CD14-positive monocyte (primary cell): ENCODE measurements around the gene KLHL10. TPM values are rescaled to one million over a fixed set of nuclear protein-coding genes. Genes with fewer than 3 reads are reported as not detected.

ENCODE experiments used
- DNase-seq, 3 donors: peaks; one replicate each; pipeline ENCODE4 v3.0.0-alpha.2; 2011 to 2022
- H2AFZ ChIP-seq: 2 replicates; pipeline ENCODE4 v1.6.0; 2012; ENCODE audit warnings: mild to moderate bottlenecking, low read depth, low read length, inconsistent platforms; ENCODE audit not compliant: insufficient read depth, poor library complexity, severe bottlenecking
- H3K27ac ChIP-seq, 2 donors: 1 replicate in 1 of 2; 2 replicates in 1 of 2; pipeline ENCODE4 v1.5.1; 2012 to 2013; ENCODE audit warnings: low read length in 2 of 2, control low read depth in 1 of 2, inconsistent platforms in 1 of 2, low read depth in 1 of 2, mild to moderate bottlenecking in 1 of 2
- H3K27me3 ChIP-seq, 2 donors: one replicate each; pipeline versions ENCODE4 v1.6.0 to v1.6.1; 2011 to 2013; ENCODE audit warnings: low read length in 2 of 2; ENCODE audit not compliant: control insufficient read depth in 2 of 2, insufficient read depth in 2 of 2
- H3K36me3 ChIP-seq, 2 donors: replicated peaks in 1 of 2; 1 replicate in 1 of 2; 2 replicates in 1 of 2; pipeline versions ENCODE4 v1.5.1 to v1.6.1; 2012 to 2013; ENCODE audit warnings: low read length in 2 of 2, control low read depth in 1 of 2, inconsistent platforms in 1 of 2, mild to moderate bottlenecking in 1 of 2; ENCODE audit not compliant: insufficient read depth in 2 of 2, control insufficient read depth in 1 of 2
- H3K4me1 ChIP-seq, 2 donors: 1 replicate in 1 of 2; 2 replicates in 1 of 2; pipeline versions ENCODE4 v1.5.1 to v1.6.1; 2012 to 2013; ENCODE audit warnings: low read length in 2 of 2, control low read depth in 1 of 2, inconsistent platforms in 1 of 2, mild to moderate bottlenecking in 1 of 2, moderate library complexity in 1 of 2; ENCODE audit not compliant: insufficient read depth in 2 of 2, control insufficient read depth in 1 of 2
- H3K4me2 ChIP-seq: replicated peaks from 2 replicates; pipeline ENCODE3; 2012; ENCODE audit warnings: low read length, moderate library complexity, mild to moderate bottlenecking; ENCODE audit not compliant: poor library complexity, severe bottlenecking; ENCODE audit errors: extremely low read depth
- H3K4me3 ChIP-seq, 3 experiments: fragments of 200-600 bp in 1 of 3; sonication (generic) in 1 of 3; replicated peaks in 1 of 3; 1 replicate in 2 of 3; 2 replicates in 1 of 3; pipeline ENCODE4 v1.5.1; 2011 to 2013; ENCODE audit warnings: low read length in 3 of 3, mild to moderate bottlenecking in 3 of 3, control low read depth in 2 of 3, low read depth in 2 of 3, inconsistent platforms in 1 of 3, moderate library complexity in 1 of 3
- H3K79me2 ChIP-seq: 2 replicates; pipeline ENCODE4 v1.6.0; 2012; ENCODE audit warnings: mild to moderate bottlenecking, control low read depth, inconsistent platforms, low read length, moderate library complexity; ENCODE audit not compliant: insufficient read depth
- H3K9ac ChIP-seq: 2 replicates; pipeline ENCODE4 v1.6.0; 2017; ENCODE audit warnings: low read length, mild to moderate bottlenecking; ENCODE audit not compliant: insufficient read depth, poor library complexity, severe bottlenecking
- H3K9me3 ChIP-seq, 2 donors: replicated peaks in 1 of 2; 1 replicate in 1 of 2; 2 replicates in 1 of 2; pipeline versions ENCODE4 v1.5.1 to v1.6.1; 2012 to 2013; ENCODE audit warnings: low read length in 2 of 2, control low read depth in 1 of 2; ENCODE audit not compliant: control insufficient read depth in 1 of 2, insufficient read depth in 1 of 2
- H4K20me1 ChIP-seq: 2 replicates; pipeline ENCODE4 v1.6.0; 2012; ENCODE audit warnings: mild to moderate bottlenecking, low read length, control low read depth, moderate library complexity; ENCODE audit not compliant: insufficient read depth
- H3K27ac Mint-ChIP-seq, 7 donors: one replicate each; pipeline ENCODE4 v1.8.0; 2020; ENCODE audit warnings: mild to moderate bottlenecking in 7 of 7, mixed read lengths in 7 of 7, moderate library complexity in 6 of 7, inconsistent platforms in 2 of 7
- H3K27me3 Mint-ChIP-seq, 3 donors: one replicate each; pipeline ENCODE4 v1.8.0; 2021 to 2022; ENCODE audit warnings: low read depth in 3 of 3, mild to moderate bottlenecking in 3 of 3, mixed read lengths in 3 of 3, moderate library complexity in 3 of 3, inconsistent platforms in 1 of 3
- H3K36me3 Mint-ChIP-seq, 2 donors: one replicate each; pipeline ENCODE4 v1.8.0; 2020; ENCODE audit warnings: mixed read lengths in 2 of 2, inconsistent platforms in 1 of 2, mild to moderate bottlenecking in 1 of 2
- H3K4me1 Mint-ChIP-seq: one replicate; pipeline ENCODE4 v1.8.0; 2020; ENCODE audit warnings: mild to moderate bottlenecking, mixed read lengths
- H3K4me3 Mint-ChIP-seq, 2 donors: one replicate each; pipeline ENCODE4 v1.8.0; 2020; ENCODE audit warnings: mild to moderate bottlenecking in 2 of 2, mixed read lengths in 2 of 2, moderate library complexity in 1 of 2
- H3K9me3 Mint-ChIP-seq, 7 donors: one replicate each; pipeline ENCODE4 v1.8.0; 2020 to 2022; ENCODE audit warnings: mixed read lengths in 7 of 7, mild to moderate bottlenecking in 6 of 7, moderate library complexity in 6 of 7, inconsistent platforms in 2 of 7
- WGBS: methylation state at CpG from one replicate; pipeline ENCODE4 v1.1.5; 2013; ENCODE audit warnings: missing lambda C conversion rate; ENCODE audit not compliant: insufficient coverage; 5-methylcytosine and 5-hydroxymethylcytosine counted together
- intact Hi-C, 2 donors: fragments of 100-400 bp; cut with micrococcal nuclease; formaldehyde crosslinking; loops; one replicate each; pipeline versions ENCODE4 v1.15.0 to v1.15.1; 2023
- polyA plus RNA-seq, 3 donors: library from polyadenylated mRNA; depleted of rRNA in 1 of 3; unstranded in 2 of 3; stranded (reverse) in 1 of 3; fragments of 300-500 nt in 2 of 3; fragments of >200 nt in 1 of 3; fragmentation: Illumina TruSeq in 2 of 3; gene quantifications; 1 replicate in 2 of 3; 2 replicates in 1 of 3; pipeline ENCODE4 v1.2.3, GENCODE V29; 2012 to 2021
- small RNA-seq: library from RNA; depleted of rRNA; stranded (forward); fragments of <200 nt; gene quantifications from one replicate; pipeline ENCODE3, GENCODE V24; 2012; ENCODE audit warnings: low read depth; ENCODE audit not compliant: insufficient read length
- TF ChIP-seq, protein P1 (sequence below): fragments of 200-600 bp; IDR thresholded peaks from one replicate; pipeline ENCODE4 v1.8.0; 2022; ENCODE audit warnings: antibody characterized with exemption, mild to moderate bottlenecking

The KLHL10 gene
- polyA plus RNA-seq, 3 donors = 0.15 TPM; not detected in 2

DNA sequence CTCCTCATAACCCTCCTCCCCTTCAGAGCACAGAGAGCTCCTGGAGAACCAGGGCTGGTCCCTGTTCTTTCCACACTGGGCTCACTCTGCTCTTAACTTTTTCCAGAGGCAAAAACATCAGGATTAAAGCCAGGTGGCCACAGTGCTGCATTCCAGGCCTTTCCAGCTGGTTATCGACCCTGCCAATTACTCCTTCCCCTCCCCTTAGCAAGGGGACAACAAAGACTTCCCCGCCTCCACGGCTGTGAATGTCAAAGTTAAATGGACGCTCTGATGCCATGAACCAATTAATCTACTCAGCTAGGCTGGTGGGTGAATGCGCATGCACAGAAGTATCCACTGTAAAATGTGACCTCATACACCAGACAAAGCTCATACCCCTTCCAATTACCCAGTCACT is 58.0 kb downstream of the KLHL10 start:
- intact Hi-C loops = no loop called here
- Histone ChIP-seq H3K4me3 (no peak overlapping the region), H3K79me2 (no peaks in the 10 kb centered on the region), H3K4me2 (no peak overlapping the region), H3K27me3 (no peaks in the 10 kb centered on the region), H2AFZ (no peak overlapping the region), H3K9me3 (no peaks in the 10 kb centered on the region), H4K20me1 (no peaks in the 10 kb centered on the region), H3K9ac (no peak overlapping the region), H3K27ac (no peak overlapping the region), H3K4me1 (no peaks in the 10 kb centered on the region), H3K36me3 (peaks cover 90 to 99% of the 10 kb centered on the region in 2 donors)
- no peak for DNase-seq
- 95% methylated on average over 5 of the region's 5 CpGs for WGBS
- peaks cover 80 to 98% of the 10 kb centered on the region in 2 donors for H3K36me3 Mint-ChIP-seq
- H3K4me3 Mint-ChIP-seq = no peak overlapping the region
- no peak overlapping the region for H3K27ac Mint-ChIP-seq
- H3K27me3 Mint-ChIP-seq = peaks cover 0 to 3% (median 0%) of the 10 kb centered on the region in 3 donors
- TF ChIP-seq, protein P1, sequence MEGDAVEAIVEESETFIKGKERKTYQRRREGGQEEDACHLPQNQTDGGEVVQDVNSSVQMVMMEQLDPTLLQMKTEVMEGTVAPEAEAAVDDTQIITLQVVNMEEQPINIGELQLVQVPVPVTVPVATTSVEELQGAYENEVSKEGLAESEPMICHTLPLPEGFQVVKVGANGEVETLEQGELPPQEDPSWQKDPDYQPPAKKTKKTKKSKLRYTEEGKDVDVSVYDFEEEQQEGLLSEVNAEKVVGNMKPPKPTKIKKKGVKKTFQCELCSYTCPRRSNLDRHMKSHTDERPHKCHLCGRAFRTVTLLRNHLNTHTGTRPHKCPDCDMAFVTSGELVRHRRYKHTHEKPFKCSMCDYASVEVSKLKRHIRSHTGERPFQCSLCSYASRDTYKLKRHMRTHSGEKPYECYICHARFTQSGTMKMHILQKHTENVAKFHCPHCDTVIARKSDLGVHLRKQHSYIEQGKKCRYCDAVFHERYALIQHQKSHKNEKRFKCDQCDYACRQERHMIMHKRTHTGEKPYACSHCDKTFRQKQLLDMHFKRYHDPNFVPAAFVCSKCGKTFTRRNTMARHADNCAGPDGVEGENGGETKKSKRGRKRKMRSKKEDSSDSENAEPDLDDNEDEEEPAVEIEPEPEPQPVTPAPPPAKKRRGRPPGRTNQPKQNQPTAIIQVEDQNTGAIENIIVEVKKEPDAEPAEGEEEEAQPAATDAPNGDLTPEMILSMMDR = no peak
- H3K4me1 Mint-ChIP-seq = no peaks in the 10 kb centered on the region
- H3K9me3 Mint-ChIP-seq = no peaks in the 10 kb centered on the region

DNA sequence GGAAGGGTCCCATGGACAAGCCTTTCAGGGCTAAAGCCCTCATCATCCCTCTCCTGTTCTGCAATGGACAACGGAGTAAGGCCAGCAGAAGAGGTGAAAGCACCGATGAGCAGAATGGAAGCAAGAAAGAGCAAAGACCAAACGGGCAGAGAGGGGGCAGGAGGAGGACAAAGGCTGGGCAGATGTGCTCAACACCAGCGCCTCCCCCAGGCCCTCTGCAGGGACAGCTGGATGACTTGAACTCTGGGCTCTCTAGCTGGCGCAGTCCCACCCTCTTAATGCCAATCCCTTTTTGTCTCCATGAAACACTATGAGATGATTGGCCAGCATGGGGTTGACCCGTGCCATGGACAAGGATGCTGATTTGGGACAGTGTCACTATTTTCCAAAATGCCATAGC is 59.1 kb downstream of the KLHL10 start:
- Histone ChIP-seq H3K9ac (no peak overlapping the region), H3K36me3 (peaks cover 91 to 100% of the 10 kb centered on the region in 2 donors)

More for the DNA sequence above, 59.1 kb downstream of the KLHL10 start:
- Histone ChIP-seq H3K4me2 (no peak overlapping the region), H3K27me3 (no peaks in the 10 kb centered on the region), H2AFZ (no peak overlapping the region), H3K79me2 (no peaks in the 10 kb centered on the region), H3K27ac (no peak overlapping the region), H3K9me3 (no peaks in the 10 kb centered on the region), H3K4me1 (no peaks in the 10 kb centered on the region), H3K4me3 (no peak overlapping the region), H4K20me1 (no peaks in the 10 kb centered on the region)
- DNase-seq = no peak
- intact Hi-C loops = no loop called here
- H3K4me1 Mint-ChIP-seq = no peaks in the 10 kb centered on the region
- H3K36me3 Mint-ChIP-seq = peaks cover 87 to 100% of the 10 kb centered on the region in 2 donors
- TF ChIP-seq, protein P1 = no peak
- H3K27me3 Mint-ChIP-seq = peaks cover 0 to 4% (median 0%) of the 10 kb centered on the region in 3 donors
- WGBS = 98% methylated on average over 4 of the region's 6 CpGs
- H3K9me3 Mint-ChIP-seq = peaks cover 0 to 2% (median 0%) of the 10 kb centered on the region in 7 donors
- H3K4me3 Mint-ChIP-seq = no peak overlapping the region
- H3K27ac Mint-ChIP-seq = peak overlapping the region in 1 of 7 donors; percentile 41

Small RNA genes lying within 50 kb of the gene (small RNA-seq; reads per million reads assigned to genes)
- gene AC125257.2 = not detected

Other genes with a start within 250 kb of the KLHL10 start
- gene KRT16, start 225.1 kb upstream of the KLHL10 start, polyA plus RNA-seq = not detected
- gene KRT17, start 213.2 kb upstream of the KLHL10 start, polyA plus RNA-seq = under 1 TPM in 1 of 3 donors, not detected in 2; 0.49 TPM
- 1,000 to 10,000 TPM; 1,176 to 1,536 (median 1,425) TPM for gene EIF1, start 148.9 kb upstream of the KLHL10 start, polyA plus RNA-seq
- gene GAST, start 125.5 kb upstream of the KLHL10 start, polyA plus RNA-seq = not detected
- not detected for gene HAP1, start 103.2 kb upstream of the KLHL10 start, polyA plus RNA-seq
- 10 to 100 TPM; 14.0 to 22.1 (median 15.4) TPM for gene JUP, start 51.1 kb upstream of the KLHL10 start, polyA plus RNA-seq
- gene P3H4, start 25.9 kb upstream of the KLHL10 start, polyA plus RNA-seq = under 1 TPM; 0.13 to 0.46 (median 0.16) TPM
- gene FKBP10, start 24.8 kb upstream of the KLHL10 start, polyA plus RNA-seq = not detected
- gene NT5C3B, start 1.6 kb upstream of the KLHL10 start, polyA plus RNA-seq = 10 to 100 TPM; 11.5 to 14.2 (median 13.5) TPM
- gene KLHL11, start 27.6 kb downstream of the KLHL10 start, polyA plus RNA-seq = 1 to 10 TPM; 3.0 to 4.1 (median 3.4) TPM
- gene ACLY, start 81.1 kb downstream of the KLHL10 start, polyA plus RNA-seq = 10 to 100 TPM; 41.0 to 48.3 (median 45.1) TPM
- under 1 TPM; 0.04 to 0.28 (median 0.23) TPM for gene ODAD4, start 92.8 kb downstream of the KLHL10 start, polyA plus RNA-seq
- gene CNP, start 129.0 kb downstream of the KLHL10 start, polyA plus RNA-seq = 10 to 100 TPM; 19.0 to 50.2 (median 47.0) TPM
- 10 to 100 TPM; 29.1 to 79.7 (median 59.6) TPM for gene DNAJC7, start 179.6 kb downstream of the KLHL10 start, polyA plus RNA-seq
- 10 to 100 TPM; 51.1 to 77.1 (median 69.9) TPM for gene NKIRAS2, start 182.3 kb downstream of the KLHL10 start, polyA plus RNA-seq
- under 1 TPM; 0.20 to 0.52 (median 0.28) TPM for gene C17orf113, start 212.8 kb downstream of the KLHL10 start, polyA plus RNA-seq